Peyer's patch (tissue), 4 donors: ENCODE results near the gene MEGF6.

Source experiments
- POLR2A ChIP-seq, 2 donors: fragments of 450-650 bp; IDR thresholded peaks; one replicate each; pipeline ENCODE4 v1.5.1; 2017; ENCODE audit warnings: antibody characterized with exemption in 2 of 2, mild to moderate bottlenecking in 2 of 2, moderate library complexity in 2 of 2
- TF ChIP-seq, protein P1 (sequence below), 6 experiments: fragments of 450-650 bp in 4 of 6; fragments of 200-600 bp in 2 of 6; sonication (generic) in 1 of 6; IDR thresholded peaks; one replicate each; pipeline ENCODE4 v1.5.1; 2017 to 2019; ENCODE audit warnings: antibody characterized with exemption in 6 of 6, mild to moderate bottlenecking in 3 of 6, moderate library complexity in 1 of 6

DNA sequence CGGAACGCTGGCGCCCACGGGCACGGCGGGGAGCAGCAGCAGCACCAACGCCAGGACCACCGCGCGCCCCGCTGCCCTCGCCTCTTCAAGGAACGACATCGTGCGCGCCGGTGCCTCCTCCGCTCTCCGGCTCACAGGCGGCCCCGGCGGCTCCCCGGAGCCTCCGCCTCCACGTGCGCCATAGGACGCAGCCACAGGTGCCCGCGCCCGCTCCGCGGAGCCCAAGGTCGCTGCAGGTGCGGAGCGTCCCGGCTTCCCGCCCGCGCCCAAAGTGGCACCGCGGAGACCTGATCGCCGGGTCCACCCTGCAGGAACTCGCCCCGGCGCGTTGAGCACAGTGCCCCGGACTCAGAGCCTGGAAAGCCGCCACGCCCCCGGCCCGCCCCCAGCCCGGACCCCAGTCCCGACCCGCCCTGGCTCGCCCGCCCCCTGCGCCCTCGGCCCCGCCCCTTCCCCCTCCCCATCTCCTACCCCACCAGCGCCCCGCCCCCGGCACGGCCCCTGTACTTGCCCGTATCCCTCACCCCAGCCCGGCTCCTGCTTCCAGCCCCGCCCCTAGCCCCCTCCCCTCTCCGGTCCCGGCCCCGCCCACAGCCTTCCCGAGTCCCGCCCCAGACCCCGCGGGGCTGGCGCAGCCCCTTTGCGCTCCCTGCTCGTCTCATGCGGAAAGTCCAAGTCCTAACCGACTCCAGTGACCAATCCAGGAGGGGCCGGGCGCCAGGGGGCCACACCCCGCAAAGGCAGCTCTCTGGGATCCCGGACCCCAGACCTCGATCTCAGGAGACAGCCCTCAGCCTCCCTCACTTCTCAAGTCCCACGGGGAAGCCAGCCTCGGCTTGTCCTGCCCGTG lies at the start of gene MEGF6:
- TF ChIP-seq, protein P1, sequence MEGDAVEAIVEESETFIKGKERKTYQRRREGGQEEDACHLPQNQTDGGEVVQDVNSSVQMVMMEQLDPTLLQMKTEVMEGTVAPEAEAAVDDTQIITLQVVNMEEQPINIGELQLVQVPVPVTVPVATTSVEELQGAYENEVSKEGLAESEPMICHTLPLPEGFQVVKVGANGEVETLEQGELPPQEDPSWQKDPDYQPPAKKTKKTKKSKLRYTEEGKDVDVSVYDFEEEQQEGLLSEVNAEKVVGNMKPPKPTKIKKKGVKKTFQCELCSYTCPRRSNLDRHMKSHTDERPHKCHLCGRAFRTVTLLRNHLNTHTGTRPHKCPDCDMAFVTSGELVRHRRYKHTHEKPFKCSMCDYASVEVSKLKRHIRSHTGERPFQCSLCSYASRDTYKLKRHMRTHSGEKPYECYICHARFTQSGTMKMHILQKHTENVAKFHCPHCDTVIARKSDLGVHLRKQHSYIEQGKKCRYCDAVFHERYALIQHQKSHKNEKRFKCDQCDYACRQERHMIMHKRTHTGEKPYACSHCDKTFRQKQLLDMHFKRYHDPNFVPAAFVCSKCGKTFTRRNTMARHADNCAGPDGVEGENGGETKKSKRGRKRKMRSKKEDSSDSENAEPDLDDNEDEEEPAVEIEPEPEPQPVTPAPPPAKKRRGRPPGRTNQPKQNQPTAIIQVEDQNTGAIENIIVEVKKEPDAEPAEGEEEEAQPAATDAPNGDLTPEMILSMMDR (IDR thresholded peaks at IDR 0.05), result no peak
- no peak for TF ChIP-seq POLR2A (IDR thresholded peaks at IDR 0.05)
